AG10803 (cell line): ENCODE data around the gene RTEL1.
A peak's percentile ranks its signal among the peaks of the same experiment; 100 is the strongest.
"Not testable (repeated sequence)": the region's sequence is repeated elsewhere in the genome, so short reads cannot be mapped to it uniquely, and the experiment has no call there.

ENCODE experiments used
- DNase-seq: peaks from one replicate; pipeline ENCODE4 v3.0.0; 2010; ENCODE audit warnings: low read depth
- H3K4me3 ChIP-seq: 2 replicates; pipeline ENCODE4 v1.5.1; 2011; ENCODE audit warnings: mild to moderate bottlenecking, low read length, control low read depth
- CTCF ChIP-seq: conservative IDR thresholded peaks from 2 replicates; pipeline ENCODE4 v1.5.1; 2011; ENCODE audit warnings: mild to moderate bottlenecking, low read length, control low read depth, inconsistent platforms

Gene RTEL1

GRCh38 chr20:63709149-63709527 lies 51.0 kb downstream of the RTEL1 start:
- TF ChIP-seq CTCF = no peak
- peak overlapping the region; percentile 81 for H3K4me3 ChIP-seq
- no peak for DNase-seq

- DNase-seq = no peak
Observed at GRCh38 chr20:63711085-63711645, 53.1 kb downstream of the RTEL1 start.

GRCh38 chr20:63712191-63712590 lies 54.1 kb downstream of the RTEL1 start:
- DNase-seq = no peak
- TF ChIP-seq CTCF = no peak
- H3K4me3 ChIP-seq = no peak overlapping the region

More at GRCh38 chr20:63711085-63711645, 53.1 kb downstream of the RTEL1 start:
- no peak overlapping the region for H3K4me3 ChIP-seq
- TF ChIP-seq CTCF = no peak

GRCh38 chr20:63714858-63715257 lies 56.7 kb downstream of the RTEL1 start:
- no peak for TF ChIP-seq CTCF
- DNase-seq = no peak
- no peak overlapping the region for H3K4me3 ChIP-seq

GRCh38 chr20:63718996-63719395 lies 60.9 kb downstream of the RTEL1 start:
- no peak for TF ChIP-seq CTCF
- H3K4me3 ChIP-seq = no peak overlapping the region
- no peak for DNase-seq

- DNase-seq = not testable (repeated sequence)
Observed at GRCh38 chr20:63722967-63723622, 65.0 kb downstream of the RTEL1 start.

GRCh38 chr20:63730189-63730733 lies 72.1 kb downstream of the RTEL1 start:
- not testable (repeated sequence) for DNase-seq, H3K4me3 ChIP-seq

More at GRCh38 chr20:63722967-63723622, 65.0 kb downstream of the RTEL1 start:
- not testable (repeated sequence) for H3K4me3 ChIP-seq

- TF ChIP-seq CTCF = no peak
- no peak overlapping the region for H3K4me3 ChIP-seq
- no peak for DNase-seq
Observed at GRCh38 chr20:63731410-63731809, 73.3 kb downstream of the RTEL1 start.
